K562 (cell line): Measurements from ENCODE around the gene USP7. TPM values are rescaled to one million over a fixed set of nuclear protein-coding genes. Genes with fewer than 3 reads are reported as not detected.

Experiments
- ATAC-seq: fragments of 200-7000 bp; cut with Tn5 transposase; 3 replicates; pipeline ENCODE4 v1.9.1; 2020; ENCODE audit warnings: moderate library complexity
- BruUV-seq: library from RNA; stranded (reverse); fragments of 400-500 nt; replicated peaks from 2 replicates; lab custom pipeline; 2021; lab: Mats Ljungman, UMichigan
- CTCF ChIA-PET: fragments of 300-600 bp; formaldehyde crosslinking; extraction: SDS; loops from one replicate; lab custom pipeline; 2021; ENCODE audit warnings: low intra/inter-chr PET ratio; lab: Yijun Ruan, JAX
- POLR2A ChIA-PET: fragments of 300-600, 350-650 bp; sonication (Branson Sonifier 250); formaldehyde crosslinking; extraction: SDS; loops from one replicate; lab custom pipeline; 2021; ENCODE audit warnings: antibody characterized with exemption, inconsistent platforms; lab: Yijun Ruan, JAX
- DNase-seq, 4 experiments: peaks; one replicate each; pipeline versions ENCODE4 v3.0.0 to v3.0.0-alpha.2; 2011 to 2018; ENCODE audit warnings: low spot score in 3 of 4, mixed read lengths in 3 of 4; ENCODE audit errors: extremely low read depth in 1 of 4
- FAIRE-seq: peaks from 2 replicates; lab custom pipeline; 2011; peaks lifted over from hg19 to GRCh38; lab: Jason Lieb, UNC
- H2AFZ ChIP-seq: 2 replicates; pipeline ENCODE4 v1.6.0; 2011; ENCODE audit warnings: low read depth, low read length, control low read depth, inconsistent platforms
- H3K27ac ChIP-seq: fragments of 200-600 bp; 3 replicates; pipeline ENCODE4 v1.8.0; 2011; ENCODE audit warnings: low read depth, mild to moderate bottlenecking, control low read depth, inconsistent platforms, low read length, moderate library complexity, mixed read lengths; ENCODE audit errors: extremely low read depth
- H3K27me3 ChIP-seq, 2 experiments: fragments of 300-600 bp in 1 of 2; 2 replicates in 1 of 2; 3 replicates in 1 of 2; pipeline versions ENCODE4 v1.6.0 to v1.8.0; 2011; ENCODE audit warnings: inconsistent platforms in 2 of 2, low read length in 2 of 2, mild to moderate bottlenecking in 1 of 2, mixed read lengths in 1 of 2, moderate library complexity in 1 of 2; ENCODE audit not compliant: control insufficient read depth in 2 of 2, insufficient read depth in 2 of 2
- H3K36me3 ChIP-seq: fragments of 300-600 bp; 3 replicates; pipeline ENCODE4 v1.8.0; 2011; ENCODE audit warnings: mild to moderate bottlenecking, low read length, inconsistent platforms; ENCODE audit not compliant: control insufficient read depth, insufficient read depth
- H3K4me1 ChIP-seq, 2 experiments: fragments of 200-600 bp in 1 of 2; replicated peaks in 1 of 2; 2 replicates in 1 of 2; 3 replicates in 1 of 2; pipeline versions ENCODE4 v1.5.1 to v1.8.0; 2011; ENCODE audit warnings: inconsistent platforms in 2 of 2, low read length in 2 of 2, mild to moderate bottlenecking in 1 of 2, mixed read lengths in 1 of 2, moderate library complexity in 1 of 2; ENCODE audit not compliant: control insufficient read depth in 2 of 2, insufficient read depth in 2 of 2
- H3K4me2 ChIP-seq: 2 replicates; pipeline ENCODE4 v1.6.1; 2011; ENCODE audit warnings: low read length, control low read depth, inconsistent platforms, mixed read lengths; ENCODE audit not compliant: insufficient read depth
- H3K4me3 ChIP-seq: fragments of 200-600 bp; sonication (generic), shearing (Covaris generic); 2 replicates; pipeline ENCODE4 v1.5.1; 2016; ENCODE audit warnings: control low read depth, inconsistent platforms
- H3K79me2 ChIP-seq: fragments of 200-600 bp; 3 replicates; pipeline ENCODE4 v1.8.0; 2011; ENCODE audit warnings: low read length, inconsistent platforms; ENCODE audit not compliant: control insufficient read depth, insufficient read depth
- H3K9ac ChIP-seq, 2 experiments: 2 replicates each; pipeline versions ENCODE4 v1.6.0 to v1.6.1; 2011; ENCODE audit warnings: low read depth in 2 of 2, low read length in 2 of 2, control low read depth in 1 of 2, inconsistent platforms in 1 of 2, mild to moderate bottlenecking in 1 of 2, mixed read lengths in 1 of 2; ENCODE audit not compliant: insufficient read depth in 1 of 2
- H3K9me1 ChIP-seq: one replicate; pipeline ENCODE4 v1.6.0; 2011; ENCODE audit warnings: inconsistent platforms, mild to moderate bottlenecking, low read length, moderate library complexity; ENCODE audit not compliant: control insufficient read depth, insufficient read depth
- H3K9me3 ChIP-seq: replicated peaks from 2 replicates; pipeline ENCODE4 v1.5.1; 2011; ENCODE audit warnings: low read depth, low read length, inconsistent platforms; ENCODE audit not compliant: control insufficient read depth, insufficient read depth
- H4K20me1 ChIP-seq: replicated peaks from 2 replicates; pipeline ENCODE4 v1.6.1; 2011; ENCODE audit warnings: low read length, inconsistent platforms, mixed read lengths; ENCODE audit not compliant: control insufficient read depth, insufficient read depth
- CBFA2T3 ChIP-seq: fragments of 450-650 bp; IDR thresholded peaks from 2 replicates; pipeline ENCODE4 v1.6.1; 2017
- ELF2 ChIP-seq: fragments of 250-450 bp; sonication (Bioruptor Pico); IDR thresholded peaks from 2 replicates; pipeline ENCODE4 v1.5.0; 2021; ENCODE audit warnings: mild to moderate bottlenecking
- FOXA3 ChIP-seq, 2 experiments: fragments of 450-650 bp in 1 of 2; sonication (generic) in 1 of 2; formaldehyde crosslinking; IDR thresholded peaks in 1 of 2; conservative IDR thresholded peaks in 1 of 2; 2 replicates each; pipeline versions ENCODE4 v1.4.0 to v1.8.0; 2020 to 2022; ENCODE audit warnings: mild to moderate bottlenecking in 2 of 2, missing genetic modification reagents in 1 of 2
- HNRNPUL1 ChIP-seq: fragments of 200-400 bp; formaldehyde crosslinking; IDR thresholded peaks from 2 replicates; pipeline ENCODE4 v1.6.1; 2017; ENCODE audit warnings: low read length
- KDM2B ChIP-seq: fragments of 250-450 bp; sonication (Bioruptor Pico); IDR thresholded peaks from 2 replicates; pipeline ENCODE4 v1.8.0; 2021; ENCODE audit warnings: mild to moderate bottlenecking, moderate library complexity
- PHF8 ChIP-seq: fragments of 200-600 bp; sonication (generic); IDR thresholded peaks from 2 replicates; pipeline ENCODE4 v1.6.1; 2012; ENCODE audit warnings: mixed run types, mild to moderate bottlenecking, inconsistent platforms, low read length, moderate library complexity, borderline replicate concordance
- SRF ChIP-seq, 2 experiments: fragments of 250-450, 450-650 bp in 1 of 2; sonication (Bioruptor Pico) in 1 of 2; sonication (generic) in 1 of 2; formaldehyde crosslinking; IDR thresholded peaks; 2 replicates each; pipeline versions ENCODE4 v1.5.0 to v1.5.1; 2020 to 2022; ENCODE audit warnings: mild to moderate bottlenecking in 1 of 2, missing genetic modification reagents in 1 of 2
- TEAD1 ChIP-seq, 2 experiments: fragments of 450-650 bp in 1 of 2; sonication (generic) in 1 of 2; formaldehyde crosslinking; IDR thresholded peaks; 2 replicates each; pipeline versions ENCODE4 v1.4.0 to v1.8.0; 2020 to 2022; ENCODE audit warnings: mild to moderate bottlenecking in 2 of 2, missing genetic modification reagents in 1 of 2
- TSC22D4 ChIP-seq: fragments of 450-650 bp; IDR thresholded peaks from 2 replicates; pipeline ENCODE4 v1.6.1; 2016; ENCODE audit warnings: missing genetic modification characterization, missing biosample characterization, control low read depth
- ZBTB1 ChIP-seq: sonication (generic); formaldehyde crosslinking; IDR thresholded peaks from 2 replicates; pipeline ENCODE4 v1.8.1; 2023; ENCODE audit warnings: missing genetic modification reagents, low read depth, mild to moderate bottlenecking, borderline replicate concordance
- ZC3H4 ChIP-seq: sonication (generic); formaldehyde crosslinking; IDR thresholded peaks from 2 replicates; pipeline ENCODE4 v1.9.0; 2021; ENCODE audit warnings: missing genetic modification reagents, borderline replicate concordance
- ZNF384 ChIP-seq: IDR thresholded peaks from 2 replicates; pipeline ENCODE4 v1.6.1; 2012; ENCODE audit warnings: low read depth, low read length, improper control_type of control experiment
- ZNF76 ChIP-seq: fragments of 250-450 bp; sonication (Bioruptor Pico); IDR thresholded peaks from 2 replicates; pipeline ENCODE4 v1.4.0; 2020; ENCODE audit warnings: mild to moderate bottlenecking, moderate library complexity, borderline replicate concordance
- WGBS: fragments of 100-300 bp; shearing (Covaris generic); methylation state at CpG from one replicate; pipeline ENCODE4 v1.1.6; 2016; ENCODE audit warnings: low coverage, mixed read lengths; ENCODE audit not compliant: insufficient coverage; ENCODE audit errors: missing lambda C conversion rate; 5-methylcytosine and 5-hydroxymethylcytosine counted together
- in situ Hi-C: fragments of 300-500 bp; cut with MboI; formaldehyde crosslinking; loops from 4 replicates; pipeline ENCODE4 v1.15.0; 2018; ENCODE audit warnings: inconsistent platforms, mixed read lengths
- intact Hi-C: fragments of 100-400 bp; cut with micrococcal nuclease; formaldehyde crosslinking; loops from 2 replicates; pipeline ENCODE4 v1.14.2; 2022
- polyA plus RNA-seq, 8 experiments: library from polyadenylated mRNA; depleted of rRNA in 4 of 8; stranded (reverse) in 5 of 8; unstranded in 3 of 8; fragments of >200 nt; fragmentation: Nextera tagmentation in 2 of 8; fragmentation: Illumina TruSeq in 1 of 8; extraction: Ambion mirVana in 2 of 8; extraction: Trizol in 1 of 8; gene quantifications; 2 replicates each; pipeline versions ENCODE4 v1.2.1 to v1.2.3, GENCODE V29; 2011 to 2014; ENCODE audit warnings: inconsistent platforms in 1 of 8, missing spikeins in 1 of 8
- total RNA-seq, 7 experiments: library from RNA; depleted of rRNA in 6 of 7; stranded (reverse); fragments of >200 nt in 6 of 7; fragmentation: Illumina TruSeq in 2 of 7; extraction: Trizol in 2 of 7; gene quantifications; 2 replicates each; pipeline versions ENCODE4 v1.2.1 to v1.2.3, GENCODE V29; 2011 to 2021; ENCODE audit warnings: low replicate concordance in 1 of 7
- TF ChIP-seq, protein P1 (sequence below): sonication (generic); formaldehyde crosslinking; IDR thresholded peaks from 2 replicates; pipeline ENCODE4 v1.8.0; 2022; ENCODE audit warnings: mild to moderate bottlenecking, missing genetic modification reagents, borderline replicate concordance
- TF ChIP-seq, protein P2 (sequence below): fragments of 450-650 bp; IDR thresholded peaks from 2 replicates; pipeline ENCODE4 v1.6.1; 2017; ENCODE audit warnings: antibody characterized with exemption, mild to moderate bottlenecking
- TF ChIP-seq, protein P3 (sequence below): fragments of 450-650 bp; formaldehyde crosslinking; conservative IDR thresholded peaks from 2 replicates; pipeline ENCODE4 v1.4.0; 2022; ENCODE audit warnings: mild to moderate bottlenecking, missing genetic modification characterization

Gene USP7
- total and polyA plus RNA-seq, 9 of the 15 experiments (the other 6 are each of a cell fraction or from before 2014, with no cell fraction given), result 17.1 to 145 (median 57.9) TPM

DNA sequence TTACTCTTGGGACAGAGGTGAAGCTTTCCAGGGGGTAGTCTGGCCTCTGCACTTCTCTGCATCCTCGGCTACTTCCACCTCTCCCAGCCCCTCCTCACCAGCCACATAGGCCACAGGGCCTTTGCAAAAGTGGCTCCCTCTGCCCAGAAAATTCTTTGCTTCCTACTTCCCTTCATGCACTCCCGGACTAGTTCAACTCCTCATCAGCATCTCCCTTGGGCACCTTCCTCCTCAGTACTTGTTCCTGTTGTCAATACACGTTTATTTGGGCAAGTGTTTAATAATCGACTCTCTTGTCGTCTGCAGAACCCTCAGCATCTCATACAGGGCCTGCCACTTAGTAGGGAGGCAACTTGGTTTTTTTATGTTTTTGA is 23.1 kb upstream of the USP7 start:
- Histone ChIP-seq H3K9me3 (no peaks in the 10 kb centered on the region), H3K27ac (no peak overlapping the region), H3K4me2 (no peak overlapping the region), H2AFZ (no peak overlapping the region), H3K4me3 (no peak overlapping the region), H3K79me2 (no peaks in the 10 kb centered on the region), H3K9me1 (no peaks in the 10 kb centered on the region), H3K4me1 (peaks cover 0 to 2% of the 10 kb centered on the region in 2 experiments; a peak in 3 of 5 replicates), H3K36me3 (no peaks in the 10 kb centered on the region), H3K27me3 (peaks cover 0 to 14% of the 10 kb centered on the region in 2 experiments; a peak in 3 of 5 replicates), H4K20me1 (no peaks in the 10 kb centered on the region), H3K9ac (no peak overlapping the region)
- POLR2A ChIA-PET, result no interaction called here
- in situ Hi-C loops (no loop called here), intact Hi-C loops (no loop called here)
- CTCF ChIA-PET, result no interaction called here
- no TSS peak for BruUV-seq
- FAIRE-seq (no peak), ATAC-seq (no peak), DNase-seq (no peak)
- WGBS, result 10% methylated on average over 5 of the region's 5 CpGs
- TF ChIP-seq ZC3H4 (CRISPR knock-in tag) (no peak), TSC22D4 (tag) (no peak), HNRNPUL1 (no peak), KDM2B (CRISPR knock-in tag) (no peak), PHF8 (no peak), ZNF76 (CRISPR knock-in tag) (no peak), ZNF384 (no peak), CBFA2T3 (no peak), SRF (CRISPR knock-in tag; IDR thresholded peaks at IDR 0.05) (no peak), ELF2 (CRISPR knock-in tag) (no peak), FOXA3 (CRISPR knock-in tag; conservative IDR thresholded peaks at IDR 0.05 in 1 of 2, IDR thresholded peaks at IDR 0.05 in 1 of 2) (no peak), TEAD1 (CRISPR knock-in tag; IDR thresholded peaks at IDR 0.05) (no peak), ZBTB1 (CRISPR knock-in tag) (no peak)
- TF ChIP-seq, protein P1, sequence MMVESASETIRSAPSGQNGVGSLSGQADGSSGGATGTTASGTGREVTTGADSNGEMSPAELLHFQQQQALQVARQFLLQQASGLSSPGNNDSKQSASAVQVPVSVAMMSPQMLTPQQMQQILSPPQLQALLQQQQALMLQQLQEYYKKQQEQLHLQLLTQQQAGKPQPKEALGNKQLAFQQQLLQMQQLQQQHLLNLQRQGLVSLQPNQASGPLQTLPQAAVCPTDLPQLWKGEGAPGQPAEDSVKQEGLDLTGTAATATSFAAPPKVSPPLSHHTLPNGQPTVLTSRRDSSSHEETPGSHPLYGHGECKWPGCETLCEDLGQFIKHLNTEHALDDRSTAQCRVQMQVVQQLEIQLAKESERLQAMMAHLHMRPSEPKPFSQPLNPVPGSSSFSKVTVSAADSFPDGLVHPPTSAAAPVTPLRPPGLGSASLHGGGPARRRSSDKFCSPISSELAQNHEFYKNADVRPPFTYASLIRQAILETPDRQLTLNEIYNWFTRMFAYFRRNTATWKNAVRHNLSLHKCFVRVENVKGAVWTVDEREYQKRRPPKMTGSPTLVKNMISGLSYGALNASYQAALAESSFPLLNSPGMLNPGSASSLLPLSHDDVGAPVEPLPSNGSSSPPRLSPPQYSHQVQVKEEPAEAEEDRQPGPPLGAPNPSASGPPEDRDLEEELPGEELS (CRISPR knock-in tag), result no peak
- TF ChIP-seq, protein P2, sequence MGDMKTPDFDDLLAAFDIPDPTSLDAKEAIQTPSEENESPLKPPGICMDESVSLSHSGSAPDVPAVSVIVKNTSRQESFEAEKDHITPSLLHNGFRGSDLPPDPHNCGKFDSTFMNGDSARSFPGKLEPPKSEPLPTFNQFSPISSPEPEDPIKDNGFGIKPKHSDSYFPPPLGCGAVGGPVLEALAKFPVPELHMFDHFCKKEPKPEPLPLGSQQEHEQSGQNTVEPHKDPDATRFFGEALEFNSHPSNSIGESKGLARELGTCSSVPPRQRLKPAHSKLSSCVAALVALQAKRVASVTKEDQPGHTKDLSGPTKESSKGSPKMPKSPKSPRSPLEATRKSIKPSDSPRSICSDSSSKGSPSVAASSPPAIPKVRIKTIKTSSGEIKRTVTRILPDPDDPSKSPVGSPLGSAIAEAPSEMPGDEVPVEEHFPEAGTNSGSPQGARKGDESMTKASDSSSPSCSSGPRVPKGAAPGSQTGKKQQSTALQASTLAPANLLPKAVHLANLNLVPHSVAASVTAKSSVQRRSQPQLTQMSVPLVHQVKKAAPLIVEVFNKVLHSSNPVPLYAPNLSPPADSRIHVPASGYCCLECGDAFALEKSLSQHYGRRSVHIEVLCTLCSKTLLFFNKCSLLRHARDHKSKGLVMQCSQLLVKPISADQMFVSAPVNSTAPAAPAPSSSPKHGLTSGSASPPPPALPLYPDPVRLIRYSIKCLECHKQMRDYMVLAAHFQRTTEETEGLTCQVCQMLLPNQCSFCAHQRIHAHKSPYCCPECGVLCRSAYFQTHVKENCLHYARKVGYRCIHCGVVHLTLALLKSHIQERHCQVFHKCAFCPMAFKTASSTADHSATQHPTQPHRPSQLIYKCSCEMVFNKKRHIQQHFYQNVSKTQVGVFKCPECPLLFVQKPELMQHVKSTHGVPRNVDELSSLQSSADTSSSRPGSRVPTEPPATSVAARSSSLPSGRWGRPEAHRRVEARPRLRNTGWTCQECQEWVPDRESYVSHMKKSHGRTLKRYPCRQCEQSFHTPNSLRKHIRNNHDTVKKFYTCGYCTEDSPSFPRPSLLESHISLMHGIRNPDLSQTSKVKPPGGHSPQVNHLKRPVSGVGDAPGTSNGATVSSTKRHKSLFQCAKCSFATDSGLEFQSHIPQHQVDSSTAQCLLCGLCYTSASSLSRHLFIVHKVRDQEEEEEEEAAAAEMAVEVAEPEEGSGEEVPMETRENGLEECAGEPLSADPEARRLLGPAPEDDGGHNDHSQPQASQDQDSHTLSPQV, result no peak
- TF ChIP-seq, protein P3, sequence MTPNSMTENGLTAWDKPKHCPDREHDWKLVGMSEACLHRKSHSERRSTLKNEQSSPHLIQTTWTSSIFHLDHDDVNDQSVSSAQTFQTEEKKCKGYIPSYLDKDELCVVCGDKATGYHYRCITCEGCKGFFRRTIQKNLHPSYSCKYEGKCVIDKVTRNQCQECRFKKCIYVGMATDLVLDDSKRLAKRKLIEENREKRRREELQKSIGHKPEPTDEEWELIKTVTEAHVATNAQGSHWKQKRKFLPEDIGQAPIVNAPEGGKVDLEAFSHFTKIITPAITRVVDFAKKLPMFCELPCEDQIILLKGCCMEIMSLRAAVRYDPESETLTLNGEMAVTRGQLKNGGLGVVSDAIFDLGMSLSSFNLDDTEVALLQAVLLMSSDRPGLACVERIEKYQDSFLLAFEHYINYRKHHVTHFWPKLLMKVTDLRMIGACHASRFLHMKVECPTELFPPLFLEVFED, result no peak
